GM21528 (cell line): ENCODE results near the gene FAN1.

ENCODE experiments used
- ATAC-seq: cut with Tn5 transposase; IDR thresholded peaks from one replicate; pipeline ENCODE4 v1.9.1; 2021; ENCODE audit warnings: mild to moderate bottlenecking, moderate library complexity; ENCODE audit not compliant: unreplicated experiment, low FRiP score

FAN1 gene

DNA sequence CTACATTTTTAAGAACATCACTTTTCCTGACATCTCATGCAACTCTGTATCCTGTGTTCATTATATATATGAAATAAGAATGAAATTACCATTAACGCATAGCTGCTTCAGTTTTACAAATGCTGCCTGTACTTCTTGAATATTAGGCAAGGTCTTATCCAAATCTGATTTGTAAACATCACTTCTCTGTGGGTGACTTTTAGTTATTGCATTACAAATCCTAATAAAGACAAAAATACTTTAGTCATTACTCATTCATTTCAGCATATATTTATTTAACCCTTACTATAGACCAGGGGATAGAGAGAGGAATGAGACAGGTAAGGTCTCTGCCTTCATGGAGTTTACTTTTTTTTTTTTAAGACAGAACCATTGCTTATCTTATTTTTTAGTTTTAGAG is 51.0 kb downstream of the FAN1 start:
- no peak for ATAC-seq

DNA sequence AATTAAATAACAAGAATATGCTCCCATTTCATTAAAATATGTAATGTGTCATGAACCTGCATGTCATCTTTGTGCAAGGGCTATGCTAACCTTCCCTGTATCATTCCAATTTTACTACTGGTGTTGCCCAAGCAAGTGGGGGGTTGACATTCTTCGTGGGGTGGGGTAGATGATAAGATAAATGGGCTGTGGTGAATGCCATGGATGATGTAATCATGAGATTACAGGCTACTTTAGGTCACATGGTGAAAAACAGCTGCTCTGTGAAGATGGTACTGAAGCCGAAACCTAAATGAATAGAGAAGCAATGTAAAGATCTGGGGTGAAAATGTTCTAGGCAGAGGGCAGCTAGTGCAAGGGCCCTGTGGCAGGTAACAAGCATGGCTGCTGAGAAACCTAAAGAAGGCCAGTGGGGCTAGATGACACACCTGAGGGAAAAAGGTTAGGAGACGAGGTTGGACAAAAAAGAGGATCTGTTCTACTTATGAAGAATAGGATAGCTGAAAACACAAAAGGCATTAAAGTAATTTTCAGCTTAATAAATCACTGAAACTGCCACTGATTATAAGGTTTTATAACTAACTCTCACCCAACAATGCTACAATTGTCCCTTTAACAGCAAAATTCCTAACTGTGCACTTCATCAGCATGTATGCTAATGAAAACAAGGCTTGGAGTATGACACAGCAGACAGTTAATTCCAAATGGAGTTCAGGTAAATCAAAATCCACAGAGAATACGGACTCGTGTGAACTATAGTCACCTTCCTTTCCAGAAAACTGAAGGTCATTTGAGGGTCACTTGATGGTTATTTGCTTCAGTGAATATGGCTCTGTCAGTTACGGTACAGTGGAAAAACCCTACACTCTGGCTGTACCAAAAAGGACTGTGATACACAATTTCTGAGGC is 52.8 kb downstream of the FAN1 start:
- no peak for ATAC-seq

DNA sequence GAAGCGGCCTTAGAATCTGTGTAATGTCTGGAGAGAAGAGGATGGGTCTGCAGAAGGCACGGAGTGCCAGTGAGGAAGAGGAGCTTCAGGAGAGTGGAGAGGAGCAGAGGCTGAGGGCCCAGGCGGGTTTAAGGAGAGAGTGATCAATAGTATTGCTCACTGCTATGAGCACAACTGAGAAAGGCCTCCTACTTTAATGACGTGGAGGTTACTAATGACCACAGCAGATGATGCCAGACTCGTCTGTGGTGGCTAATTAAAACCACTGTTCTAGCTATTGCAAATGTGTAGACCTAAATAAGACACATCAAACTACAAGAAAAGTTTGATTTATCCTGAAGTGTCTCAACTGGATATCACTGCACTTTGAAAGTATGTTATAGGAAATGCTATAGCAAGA is 54.5 kb downstream of the FAN1 start:
- ATAC-seq: no peak

DNA sequence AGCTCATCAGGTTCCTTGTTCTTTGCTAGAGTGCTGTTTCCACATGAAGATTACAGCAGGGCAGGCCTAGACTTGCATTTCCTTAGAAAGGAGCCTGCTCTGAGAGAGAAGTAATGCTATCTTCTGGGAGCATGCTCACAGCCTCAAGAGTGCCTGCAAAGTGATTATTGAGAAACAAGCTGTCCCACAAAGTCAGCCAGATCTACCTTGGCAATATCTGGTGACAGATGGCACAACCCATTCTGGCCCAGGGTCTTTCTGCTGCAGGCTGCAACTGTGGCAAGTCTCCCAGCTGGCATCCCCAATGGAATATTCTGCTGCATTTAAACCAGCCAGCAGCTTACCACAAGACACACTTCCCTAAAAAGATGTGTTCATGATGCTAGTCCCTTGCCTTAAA is 58.4 kb downstream of the FAN1 start:
- ATAC-seq: no peak

DNA sequence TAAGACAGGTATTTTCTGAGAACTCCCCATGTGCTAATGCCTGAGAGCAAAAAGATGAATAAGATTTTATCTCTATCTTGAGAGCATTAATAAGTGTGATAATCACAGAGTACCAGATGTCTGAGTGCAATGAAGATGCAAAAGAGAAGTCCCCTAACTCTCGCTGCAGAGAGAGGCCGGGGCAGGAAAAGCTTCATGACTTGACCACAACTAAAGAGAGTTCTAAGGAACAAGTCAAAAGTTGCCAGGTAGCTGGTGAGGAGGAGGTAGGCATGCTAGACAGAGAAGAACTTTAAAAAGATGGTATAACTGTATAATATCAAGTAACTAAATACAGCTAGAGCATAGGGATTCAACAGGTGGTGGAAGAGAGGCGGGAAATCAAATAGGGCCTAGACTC is 58.9 kb downstream of the FAN1 start:
- no peak for ATAC-seq

DNA sequence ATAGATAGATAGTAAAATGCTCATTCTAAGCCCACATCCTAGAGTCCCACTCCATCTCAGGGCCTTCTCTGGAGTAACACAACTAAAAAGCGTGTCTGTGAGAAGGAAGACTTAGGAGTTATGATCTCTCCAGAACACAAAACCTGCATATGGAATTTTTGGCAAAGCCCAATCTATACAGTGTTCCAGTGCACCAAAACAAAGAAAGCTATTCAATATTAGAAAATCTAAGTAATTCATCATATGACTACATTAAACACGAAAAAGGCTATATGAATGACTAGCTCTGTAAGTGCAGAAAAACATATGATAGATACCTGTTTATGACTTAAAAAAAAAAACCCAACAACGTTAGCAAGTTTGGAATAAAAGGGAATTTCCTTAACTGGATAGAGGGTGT is 60.0 kb downstream of the FAN1 start:
- ATAC-seq: no peak

DNA sequence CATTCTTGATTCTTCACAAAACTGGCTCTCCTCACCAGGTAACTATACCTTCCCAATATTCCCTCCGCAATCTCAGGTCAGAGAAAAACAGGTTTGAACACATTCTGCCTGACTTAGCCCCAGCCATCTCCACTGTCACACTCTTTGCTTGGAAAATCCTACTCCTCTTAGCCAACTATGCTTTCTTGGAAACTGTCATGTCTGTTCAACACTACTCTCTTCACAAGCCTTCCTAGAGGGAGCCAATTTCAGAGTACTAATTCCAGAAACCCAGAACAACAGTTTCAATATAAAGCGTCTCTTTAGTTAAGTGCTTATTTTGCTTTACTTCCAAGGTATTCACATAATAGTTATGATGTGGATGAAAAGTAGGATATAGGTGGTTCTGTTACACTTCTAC is 66.0 kb downstream of the FAN1 start:
- no peak for ATAC-seq

DNA sequence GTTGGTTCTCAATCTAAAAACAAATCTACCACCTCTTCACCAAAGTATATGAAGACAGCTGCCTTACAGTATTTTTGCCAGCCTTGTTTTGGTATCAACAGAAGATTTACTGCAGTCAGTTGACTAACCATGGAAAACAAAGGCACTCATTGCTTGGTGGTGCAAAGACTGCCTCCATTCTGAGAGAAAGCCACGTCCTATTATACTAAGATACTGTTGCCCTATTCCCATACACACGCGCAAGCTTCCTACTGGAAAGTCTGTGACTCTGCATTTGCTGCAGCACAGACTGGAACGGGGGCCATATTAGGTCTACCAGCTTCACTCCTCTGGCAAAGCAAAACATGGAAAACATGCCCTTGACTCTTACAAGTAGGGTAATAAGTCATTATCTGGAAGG is 69.7 kb downstream of the FAN1 start:
- ATAC-seq: no peak

DNA sequence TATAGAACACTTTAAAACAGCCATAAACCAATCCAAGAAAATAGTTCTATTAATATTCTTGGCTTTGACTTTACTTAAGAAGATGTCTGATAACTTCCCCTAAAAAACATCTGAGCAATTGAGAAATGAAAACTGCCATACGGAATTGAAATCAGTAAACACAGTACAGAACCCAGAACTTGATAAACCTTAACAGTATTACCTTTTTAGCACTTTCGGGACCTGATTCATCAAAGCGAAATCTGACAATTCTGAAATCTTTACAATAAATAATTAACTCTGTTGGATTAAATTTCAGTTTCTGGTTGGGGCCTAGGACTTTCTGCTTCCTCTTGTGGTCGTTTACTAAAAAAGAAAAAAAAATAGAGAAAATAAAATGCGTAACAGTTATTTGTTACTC is 70.4 kb downstream of the FAN1 start:
- no peak for ATAC-seq

DNA sequence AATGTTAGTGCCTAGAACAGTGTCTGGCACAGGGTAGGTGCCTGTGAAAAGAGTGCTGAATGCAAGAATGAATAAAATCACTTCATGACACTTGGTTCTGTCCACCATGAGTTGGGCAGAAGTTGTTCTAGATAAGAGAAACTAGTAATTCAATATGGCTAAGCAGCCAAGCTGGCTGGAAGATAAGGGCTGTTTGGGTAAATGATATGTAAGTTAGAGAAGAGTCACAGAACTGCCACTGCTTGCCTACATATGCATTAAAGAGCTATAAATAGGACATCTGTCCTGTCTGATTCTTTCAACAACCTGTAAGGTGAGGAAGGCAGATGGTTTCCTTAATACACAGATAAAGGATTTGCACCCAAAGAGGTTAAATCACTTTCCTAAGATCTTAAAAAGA is 74.6 kb downstream of the FAN1 start:
- no peak for ATAC-seq

DNA sequence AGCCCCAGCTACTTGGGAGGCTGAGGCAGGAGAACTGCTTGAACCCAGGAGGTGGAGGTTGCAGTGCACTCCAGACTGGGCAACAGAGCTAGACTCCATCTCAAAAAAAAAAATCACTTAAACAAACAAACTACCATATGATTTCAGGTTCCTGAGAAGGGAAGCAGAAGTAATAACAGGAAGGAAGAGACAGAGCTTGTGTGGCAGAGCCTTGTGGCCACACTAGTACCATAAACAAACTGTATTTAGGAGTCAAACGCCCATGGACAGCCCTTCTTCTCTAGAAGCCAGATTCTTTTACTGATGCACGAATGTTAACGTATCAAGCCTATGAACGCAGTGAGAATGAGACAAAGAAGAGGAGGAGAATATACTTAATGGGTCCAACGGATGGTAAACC is 75.7 kb downstream of the FAN1 start:
- no peak for ATAC-seq

DNA sequence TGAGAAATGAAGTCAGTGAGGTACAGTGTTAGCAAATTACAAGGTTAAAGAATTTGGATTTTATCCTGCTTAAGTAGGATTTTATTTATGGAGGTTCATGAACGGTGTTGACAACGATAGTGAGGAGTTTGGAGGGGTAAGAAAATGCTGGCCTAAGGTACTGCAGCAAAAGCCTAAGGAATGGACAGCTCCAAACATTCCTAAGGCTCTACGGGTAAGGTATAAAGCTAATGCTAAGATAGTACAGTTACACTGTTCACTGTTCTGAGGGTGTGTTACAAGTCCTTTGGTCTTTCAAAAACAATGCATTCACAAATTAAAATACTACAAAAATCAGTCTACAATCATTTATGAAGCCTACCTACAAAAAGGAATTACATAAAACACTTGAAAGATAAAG is 80.4 kb downstream of the FAN1 start:
- no peak for ATAC-seq

DNA sequence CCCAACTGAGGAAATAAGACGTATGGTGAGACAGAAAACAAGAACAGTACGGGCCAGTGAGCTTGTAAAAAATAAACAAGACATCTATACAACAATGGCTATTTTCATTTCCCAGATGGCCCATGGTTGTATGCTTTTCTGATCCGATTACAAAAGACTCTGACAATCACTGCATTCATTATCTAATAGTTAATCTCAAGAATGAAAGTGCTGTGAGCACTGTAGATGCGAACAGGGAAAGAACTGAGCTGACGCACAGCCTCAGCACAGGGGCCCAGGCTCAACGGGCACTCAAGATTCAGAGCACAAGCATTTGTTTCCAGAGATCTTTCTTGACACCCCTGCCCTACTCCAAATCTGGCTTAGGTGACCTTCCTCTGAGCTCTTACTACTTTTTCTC is 80.8 kb downstream of the FAN1 start:
- no peak for ATAC-seq

DNA sequence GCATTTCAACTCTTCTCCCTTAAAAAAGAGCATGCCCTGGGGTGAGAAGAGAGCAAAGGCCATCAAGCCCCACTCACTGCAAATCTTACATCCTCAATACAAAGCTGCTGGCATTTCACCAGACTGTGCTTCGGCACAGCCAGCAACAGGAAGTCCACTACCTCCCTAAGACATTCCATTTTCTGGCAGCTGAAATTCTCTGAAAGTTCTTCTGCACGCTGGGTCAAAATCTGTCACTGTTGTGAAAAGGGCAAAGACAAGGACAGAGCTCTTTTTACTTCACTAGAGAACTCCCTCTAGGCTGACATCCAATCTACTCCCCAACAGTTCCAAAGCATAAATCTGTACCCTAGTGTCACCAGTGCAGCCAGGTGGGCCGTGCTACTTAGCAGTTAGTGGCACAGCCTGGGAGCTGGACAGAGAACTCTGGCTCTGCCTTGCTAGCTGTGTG is 81.4 kb downstream of the FAN1 start:
- no peak for ATAC-seq

DNA sequence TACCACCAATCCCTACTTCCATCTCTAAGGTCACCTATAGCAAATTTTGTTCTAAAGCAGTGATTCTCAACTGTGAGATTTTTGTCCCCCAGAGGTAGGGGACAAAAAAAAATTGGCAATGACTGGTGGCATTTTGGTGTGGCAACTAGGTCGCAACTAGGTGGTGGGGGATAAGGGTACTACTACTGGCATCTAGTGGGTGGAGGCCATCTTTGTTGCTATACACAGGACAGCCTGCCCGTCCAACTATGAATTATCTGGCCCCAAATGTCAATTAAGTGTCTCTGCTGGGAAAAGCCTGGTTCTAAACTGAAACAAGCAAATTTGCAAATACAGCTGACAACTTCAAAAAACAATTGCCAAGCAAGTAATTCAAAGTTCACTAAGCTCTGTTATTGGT is 86.3 kb downstream of the FAN1 start:
- ATAC-seq: no peak

DNA sequence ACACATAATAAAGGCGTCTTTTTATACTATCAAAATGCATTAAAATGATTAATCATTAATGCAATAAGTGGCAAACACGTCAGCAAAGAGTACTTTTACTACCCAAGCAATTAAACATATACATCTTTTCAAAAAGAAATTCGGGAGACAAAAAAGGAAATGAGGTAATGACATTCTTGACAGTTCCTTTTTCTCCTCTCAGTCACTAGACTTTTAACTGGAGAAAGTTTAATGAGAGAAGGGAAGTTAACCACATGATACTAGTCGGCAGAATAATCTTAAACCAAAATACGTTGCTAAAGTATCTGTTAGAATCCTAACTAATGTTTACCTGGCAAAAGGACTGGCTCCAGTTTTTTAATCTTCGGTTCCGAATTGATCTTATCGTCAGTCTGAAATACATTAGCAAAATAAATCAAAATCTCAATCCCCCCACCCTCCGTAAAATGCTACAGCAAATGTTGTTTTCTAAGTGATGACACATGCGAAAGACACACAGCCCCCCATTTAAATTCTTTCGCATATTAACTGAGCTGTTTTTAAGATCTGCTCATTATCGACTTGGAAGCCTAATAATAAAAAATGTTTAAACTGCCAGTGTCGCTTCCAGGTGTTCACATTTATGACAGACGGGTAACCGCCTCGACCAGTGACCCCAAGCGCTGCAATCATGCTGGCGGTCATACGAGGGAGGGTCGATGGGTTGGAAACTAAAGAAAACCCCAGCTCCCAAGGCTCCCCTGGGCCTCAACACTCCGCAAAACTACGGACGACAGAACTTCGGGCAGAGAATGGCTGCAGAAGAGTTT is 86.9 kb downstream of the FAN1 start:
- ATAC-seq: peak; percentile 4

DNA sequence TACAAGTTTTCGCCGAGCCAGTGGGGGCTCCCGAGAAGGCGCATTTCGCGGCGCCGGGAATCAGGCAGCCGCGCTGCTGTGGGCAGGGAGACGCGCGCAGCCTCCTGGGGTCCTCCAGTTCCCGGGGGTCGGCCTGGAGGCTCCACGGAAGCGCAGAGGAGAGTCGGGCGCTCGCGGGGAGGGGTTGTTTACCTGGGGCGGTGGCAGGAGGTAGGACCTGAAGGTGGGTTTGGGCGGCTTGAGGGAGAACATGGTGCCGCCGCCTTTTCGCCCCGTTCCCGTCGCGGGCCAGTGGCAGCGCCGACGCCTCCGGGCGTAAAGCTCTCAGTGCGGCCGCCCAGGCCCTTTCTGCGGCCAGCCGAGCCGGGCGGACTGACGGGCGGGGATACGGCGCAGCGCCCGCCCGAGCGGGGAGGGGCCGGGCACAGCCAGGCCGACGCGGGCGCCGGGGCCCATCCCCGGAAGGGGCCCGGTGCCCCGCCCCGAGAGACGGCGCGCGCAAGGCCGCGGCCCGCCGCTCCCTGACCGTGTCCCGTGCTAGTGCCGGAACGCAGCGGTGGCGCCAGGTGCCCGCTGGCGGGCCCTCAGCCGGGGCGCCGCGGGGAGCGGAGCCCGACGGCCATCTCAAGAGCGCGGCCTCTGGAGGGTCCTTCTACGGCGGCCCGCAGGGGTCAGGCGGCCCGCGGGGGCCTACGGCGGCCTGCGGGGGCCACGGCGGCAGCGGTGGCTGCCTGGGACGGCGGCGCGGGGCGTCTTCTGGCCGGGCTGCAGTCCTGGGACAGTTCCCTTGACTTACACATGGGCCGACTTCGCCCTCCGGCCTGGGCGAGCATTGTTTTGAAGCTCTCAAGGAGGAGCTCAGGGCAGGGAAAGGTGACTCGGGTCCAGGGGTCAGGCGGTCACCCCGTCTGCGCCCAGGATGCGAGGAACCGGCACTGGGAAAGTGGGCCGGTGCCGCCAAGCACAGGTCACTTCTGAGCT is 87.8 kb downstream of the FAN1 start, which contains the start of gene MTMR10:
Gene MTMR10 (minus strand): TSS at position 374 of the 981 bp plus-strand sequence. CDS start 122 bp downstream, at position 252.
- ATAC-seq: peak; percentile 80

DNA sequence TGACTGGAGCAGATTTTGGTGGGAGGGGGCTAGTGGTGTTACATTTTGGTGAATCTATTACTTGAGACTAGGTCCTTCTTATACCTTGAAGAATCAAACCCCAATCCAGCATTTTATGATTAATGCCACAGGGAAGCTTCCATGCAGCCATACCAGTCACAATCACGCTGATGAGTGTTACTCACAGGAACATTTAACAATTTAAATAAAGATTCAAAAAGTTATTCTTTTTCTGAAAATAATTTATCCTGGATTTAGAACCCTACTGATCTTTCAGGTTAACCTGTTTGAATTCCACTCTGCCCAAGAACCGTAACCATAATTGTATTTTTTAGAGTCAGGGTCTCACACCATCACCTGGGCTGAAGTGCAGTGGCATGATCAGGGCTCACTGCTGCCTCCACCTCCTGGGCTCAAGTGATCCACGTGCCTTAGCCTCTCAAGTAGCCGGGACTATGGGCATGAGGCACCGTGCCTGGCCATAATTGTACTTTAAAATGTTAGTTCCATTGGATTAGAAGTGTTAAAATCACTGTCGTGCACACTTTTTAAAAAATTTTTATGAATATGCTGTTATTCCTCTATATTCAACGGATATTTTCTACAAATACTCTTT is 88.6 kb downstream of the FAN1 start:
- no peak for ATAC-seq
